Posterior cingulate gyrus (tissue), 11 donors: Measurements from ENCODE around the gene CDC45.
"Not testable (repeated sequence)": the region's sequence is repeated elsewhere in the genome, so short reads cannot be mapped to it uniquely, and the experiment has no call there.

ENCODE experiments used
- DNase-seq, 10 donors: peaks; one replicate each; pipeline versions ENCODE4 v3.0.0 to v3.0.0-alpha.2; 2020 to 2021; ENCODE audit warnings: mixed read lengths in 3 of 10
- intact Hi-C: fragments of 100-400 bp; cut with DNase I; formaldehyde crosslinking; loops from one replicate; pipeline ENCODE4 v1.15.1; 2023

Gene CDC45

GRCh38 chr22:19523240-19524169 is 43.8 kb downstream of the CDC45 start:
- peak in 1 of 10 donors; percentile 79 for DNase-seq
- intact Hi-C loops, result no loop called here

DNA sequence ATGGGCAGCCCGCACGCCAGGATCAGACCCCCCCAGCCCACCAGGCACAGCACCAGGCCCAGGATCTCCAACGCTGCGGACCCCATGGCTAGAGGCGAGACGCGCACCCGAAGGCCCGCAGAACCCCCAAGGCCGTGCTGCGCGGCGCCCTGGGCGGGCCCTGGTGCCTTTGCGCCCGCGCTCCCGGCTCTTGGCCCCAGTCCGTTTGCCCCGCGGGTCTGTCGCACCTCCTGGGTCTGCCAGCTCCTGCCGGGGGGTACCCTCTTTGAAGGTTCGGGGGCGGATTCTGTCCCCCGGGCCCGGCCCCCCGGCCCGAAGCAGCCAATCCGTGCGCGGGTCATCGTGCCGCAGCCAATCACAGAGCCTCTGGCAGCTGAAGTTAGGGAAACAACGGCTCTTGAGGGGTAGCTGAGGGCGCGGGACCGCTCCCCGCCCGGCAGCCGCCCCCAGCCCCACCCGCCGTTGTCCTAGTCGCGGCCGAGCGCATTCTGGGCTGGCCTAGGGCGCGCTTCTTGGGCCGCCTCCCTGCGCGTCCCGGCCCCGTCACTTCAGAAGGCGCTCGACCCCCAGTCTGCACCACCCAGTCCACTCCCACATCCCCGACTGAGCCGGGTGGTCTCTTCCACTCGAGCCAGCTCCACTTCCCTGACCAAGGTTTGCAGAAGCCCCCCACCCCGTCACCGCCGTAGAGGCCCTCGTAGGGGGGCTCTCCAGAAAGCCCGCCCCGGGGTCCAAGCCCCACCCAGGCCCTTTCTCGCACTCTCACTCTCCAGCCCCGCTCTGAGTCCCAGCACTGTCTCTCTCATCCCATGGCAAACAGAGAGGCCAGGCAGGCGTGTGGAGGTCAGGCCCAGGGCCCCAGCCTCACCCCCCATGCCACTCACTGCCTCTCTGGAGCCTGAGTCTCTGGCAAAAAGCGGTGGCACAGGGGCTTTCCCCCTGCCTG is 44.7 kb downstream of the CDC45 start, which contains the start of gene CLDN5:
CLDN5 (minus strand) TSS at position 241 of the 946 bp plus-strand sequence; CDS start at position 86, 155 bp downstream.
- DNase-seq, result peak in 2 of 10 donors; percentile 77 to 84
- intact Hi-C loops, result no loop called here

DNA sequence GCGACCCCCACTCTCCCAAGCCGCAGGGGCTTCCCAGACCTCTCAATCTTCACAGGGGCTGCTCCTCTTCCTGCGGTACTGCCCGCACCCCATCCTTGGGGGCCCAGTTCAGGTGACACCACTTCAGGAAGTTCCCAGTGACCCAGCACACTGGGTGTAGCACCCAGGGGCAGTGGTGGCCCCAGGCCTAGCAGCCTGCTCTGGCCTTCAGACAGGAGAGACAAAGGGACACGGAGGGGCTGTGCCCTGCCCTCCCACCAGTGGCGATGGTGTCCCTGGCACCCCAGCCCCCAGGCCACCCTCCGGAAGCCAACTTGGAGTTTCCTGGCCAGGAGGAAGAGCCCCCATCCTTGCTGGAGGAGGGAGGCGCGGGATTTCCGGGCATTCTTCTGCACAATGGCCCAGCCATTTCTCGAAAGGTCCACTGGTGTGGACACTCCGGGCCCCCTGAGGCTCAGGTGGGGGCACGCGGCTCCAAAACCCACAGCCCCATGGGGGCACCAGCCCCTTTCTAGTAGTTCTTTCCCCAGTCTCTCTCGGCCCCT is 45.5 kb downstream of the CDC45 start:
- intact Hi-C loops, result no loop called here
- DNase-seq, result peak in 2 of 10 donors; percentile 6 to 78

GRCh38 chr22:19525666-19526065 is 45.9 kb downstream of the CDC45 start:
- peak in 1 of 10 donors; percentile 15 for DNase-seq
- intact Hi-C loops, result no loop called here

GRCh38 chr22:19526076-19526701 is 46.5 kb downstream of the CDC45 start:
- intact Hi-C loops, result no loop called here
- peak in 2 of 10 donors; percentile 39 to 55 for DNase-seq

- DNase-seq, result peak in 1 of 10 donors; percentile 41
These were observed 47.0 kb downstream of the CDC45 start for GRCh38 chr22:19526702-19527111.

GRCh38 chr22:19527321-19527721 is 47.6 kb downstream of the CDC45 start:
- peak in 1 of 10 donors; percentile 74 for DNase-seq
- intact Hi-C loops, result no loop called here

More at GRCh38 chr22:19526702-19527111, 47.0 kb downstream of the CDC45 start:
- intact Hi-C loops, result no loop called here

DNA sequence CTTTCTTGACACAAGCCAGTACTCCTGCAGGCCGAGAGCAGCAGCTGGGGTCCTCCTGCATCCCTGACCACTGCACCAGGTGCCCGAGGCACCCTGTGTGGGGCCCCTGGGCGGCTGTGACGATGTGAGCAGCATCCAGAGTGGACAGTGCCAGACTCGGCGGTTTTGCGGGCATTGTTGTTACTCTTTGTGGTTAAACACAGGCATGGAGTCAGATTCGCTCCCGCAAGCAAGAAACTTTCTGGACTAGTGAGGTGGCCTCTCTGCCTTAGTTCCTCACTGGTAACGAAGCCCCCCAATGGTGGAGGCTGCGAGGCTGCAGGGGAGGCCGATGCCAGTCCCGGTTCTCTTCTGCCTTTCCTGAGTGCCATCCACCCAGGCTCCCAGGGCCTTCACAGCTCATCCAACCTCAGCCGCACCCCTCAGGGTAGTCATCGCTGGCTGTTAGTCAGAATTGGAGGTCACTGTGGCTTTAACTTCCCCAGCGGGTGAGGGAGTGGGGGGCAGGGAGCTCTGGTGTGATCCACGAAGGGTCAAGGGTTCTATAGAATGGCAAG is 48.2 kb downstream of the CDC45 start:
- intact Hi-C loops, result no loop called here
- peak in 2 of 10 donors; percentile 59 to 79 for DNase-seq

DNA sequence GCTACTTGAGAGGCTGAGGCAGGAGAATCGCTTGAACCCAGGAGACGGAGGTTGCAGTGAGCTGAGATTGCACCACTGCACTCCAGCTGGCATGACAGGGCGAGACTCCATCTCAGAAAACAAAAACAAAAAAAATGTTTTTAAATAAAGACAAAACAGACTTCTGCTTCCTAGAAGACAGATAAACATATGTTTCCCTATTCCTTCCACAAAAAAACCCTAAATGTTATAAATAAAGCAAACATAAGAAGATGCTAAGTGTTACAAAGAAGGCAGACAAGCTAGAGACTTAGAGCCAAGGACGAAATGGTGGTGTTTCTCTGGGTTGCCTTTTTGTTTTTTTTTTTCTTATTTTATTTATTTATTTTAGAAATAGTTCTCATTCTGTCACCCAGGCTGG is 50.1 kb downstream of the CDC45 start:
- DNase-seq, result no peak
- intact Hi-C loops, result no loop called here

GRCh38 chr22:19530751-19531150 is 51.0 kb downstream of the CDC45 start:
- DNase-seq, result peak in 1 of 10 donors; percentile 20
- intact Hi-C loops, result no loop called here

DNA sequence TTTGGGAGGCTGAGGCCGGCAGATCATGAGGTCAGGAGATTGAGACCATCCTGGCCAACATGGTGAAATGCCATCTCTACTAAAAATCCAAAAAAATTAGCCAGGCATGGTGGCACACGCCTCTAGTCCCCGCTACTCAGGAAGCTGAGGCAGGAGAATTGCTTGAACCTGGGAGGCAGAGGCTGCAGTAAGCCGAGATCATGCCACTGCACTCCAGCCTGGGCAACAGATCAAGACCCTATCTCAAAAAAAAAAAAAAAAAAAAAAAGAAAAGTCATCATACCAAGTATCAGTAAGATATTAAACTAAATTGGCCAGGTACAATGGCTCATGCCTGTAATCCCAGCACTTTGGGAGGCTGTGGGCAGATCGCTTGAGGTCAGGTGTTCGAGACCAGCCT is 51.6 kb downstream of the CDC45 start:
- intact Hi-C loops, result not testable (repeated sequence)
- peak in 1 of 10 donors; percentile 39 for DNase-seq

GRCh38 chr22:19533049-19533626 is 53.4 kb downstream of the CDC45 start:
- intact Hi-C loops, result no loop called here
- DNase-seq, result peak in 1 of 10 donors; percentile 22

- intact Hi-C loops, result no loop called here
- DNase-seq, result no peak
These were observed 54.1 kb downstream of the CDC45 start for GRCh38 chr22:19533857-19534256.

DNA sequence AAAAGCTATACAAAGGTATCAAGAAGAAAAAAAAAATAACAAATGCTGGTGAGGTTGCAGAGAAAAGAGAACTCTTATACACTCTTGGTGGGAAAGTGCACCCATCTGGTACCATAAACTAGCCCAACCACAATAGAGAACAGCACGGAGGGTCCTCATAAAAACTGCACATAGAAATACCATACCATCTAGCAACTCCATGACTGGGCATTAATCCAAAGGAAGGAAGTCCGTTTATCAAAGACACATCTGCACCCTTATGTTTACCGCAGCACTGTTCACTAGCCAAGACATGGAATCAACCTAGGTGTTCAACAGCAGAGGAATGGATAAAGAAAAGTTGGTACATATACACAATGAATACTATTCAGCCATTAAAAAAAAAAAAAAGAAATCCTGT is 55.3 kb downstream of the CDC45 start:
- intact Hi-C loops, result no loop called here
- no peak for DNase-seq

- intact Hi-C loops, result no loop called here
- DNase-seq, result no peak
These were observed 56.8 kb downstream of the CDC45 start for GRCh38 chr22:19536564-19536963.

DNA sequence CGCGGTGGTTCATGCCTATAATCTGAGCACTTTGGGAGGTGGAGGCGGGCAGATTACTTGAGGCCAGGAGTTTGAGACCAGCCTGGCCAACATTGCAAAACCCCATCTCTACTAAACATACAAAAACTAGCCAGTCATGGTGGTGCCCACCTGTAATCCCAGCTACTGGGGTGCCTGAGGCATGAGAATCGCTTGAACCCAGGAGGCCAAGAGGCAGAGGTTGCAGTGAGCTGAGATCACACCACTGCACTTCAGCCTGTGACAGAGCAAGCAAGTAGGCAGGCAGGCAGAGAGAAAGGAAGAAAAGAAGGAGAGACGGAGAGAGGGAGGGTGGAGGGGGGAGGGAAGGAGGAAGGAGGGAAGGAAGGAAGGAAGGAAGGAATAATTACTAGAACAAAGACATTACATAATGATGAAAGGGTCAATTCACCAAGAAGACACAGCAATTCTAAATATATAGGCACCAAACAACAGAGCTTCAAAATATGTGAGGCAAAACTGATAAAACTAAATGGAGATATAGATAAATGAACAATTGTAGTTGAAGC is 58.3 kb downstream of the CDC45 start:
- intact Hi-C loops, result no loop called here
- no peak for DNase-seq

DNA sequence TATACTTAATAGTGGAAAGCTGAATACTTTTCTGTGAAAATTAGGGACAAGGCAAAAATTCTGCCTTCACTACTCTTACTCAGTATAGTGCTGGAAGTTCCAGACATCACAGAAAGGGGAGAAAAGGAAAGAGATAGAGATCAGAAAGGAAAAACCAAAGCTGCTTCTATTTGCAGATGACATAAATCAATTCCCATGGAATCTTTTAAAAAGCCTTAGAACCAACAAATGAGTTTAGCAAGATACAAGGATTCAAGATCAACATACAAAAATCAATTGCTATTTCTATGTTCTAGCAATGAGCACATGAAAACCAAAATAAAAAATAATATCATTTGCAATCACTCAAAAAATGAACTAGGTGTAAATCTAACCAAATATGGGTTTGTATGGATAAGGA is 60.7 kb downstream of the CDC45 start:
- DNase-seq, result no peak
- intact Hi-C loops, result no loop called here

- intact Hi-C loops, result no loop called here
- peak in 1 of 10 donors; percentile 58 for DNase-seq
These were observed 64.4 kb downstream of the CDC45 start for GRCh38 chr22:19543970-19544708.

GRCh38 chr22:19545935-19546207 is 66.2 kb downstream of the CDC45 start:
- intact Hi-C loops, result no loop called here
- no peak for DNase-seq
